COR-L47 (cell line): ENCODE data around the gene FTO.
"Not testable (repeated sequence)": the region's sequence is repeated elsewhere in the genome, so short reads cannot be mapped to it uniquely, and the experiment has no call there.

ENCODE experiments used
- DNase-seq: peaks from one replicate; lab custom pipeline; 2025; lab: John Stamatoyannopoulos, UW

The FTO gene

GRCh38 chr16:53864819-53865493 is 161.0 kb downstream of the FTO start:
- DNase-seq, result peak; percentile 41

DNA sequence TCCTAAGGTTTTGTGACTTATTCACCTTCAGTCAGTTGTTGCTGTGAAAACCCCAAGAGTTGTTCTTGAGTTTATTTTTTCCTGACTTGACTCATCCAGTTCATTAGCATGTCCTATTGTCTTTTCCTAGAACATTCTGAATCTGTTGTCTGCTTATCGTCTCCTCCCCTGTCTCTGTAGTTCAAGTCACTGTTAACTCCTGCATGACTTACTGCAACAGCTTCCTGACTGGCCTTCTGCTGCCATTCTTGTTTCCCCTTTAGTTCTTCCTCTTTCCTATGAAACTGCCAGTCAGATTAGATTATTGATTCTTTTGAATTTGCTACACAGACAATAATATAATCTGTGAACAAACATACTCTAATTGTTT is 161.5 kb downstream of the FTO start:
- DNase-seq, result no peak

DNA sequence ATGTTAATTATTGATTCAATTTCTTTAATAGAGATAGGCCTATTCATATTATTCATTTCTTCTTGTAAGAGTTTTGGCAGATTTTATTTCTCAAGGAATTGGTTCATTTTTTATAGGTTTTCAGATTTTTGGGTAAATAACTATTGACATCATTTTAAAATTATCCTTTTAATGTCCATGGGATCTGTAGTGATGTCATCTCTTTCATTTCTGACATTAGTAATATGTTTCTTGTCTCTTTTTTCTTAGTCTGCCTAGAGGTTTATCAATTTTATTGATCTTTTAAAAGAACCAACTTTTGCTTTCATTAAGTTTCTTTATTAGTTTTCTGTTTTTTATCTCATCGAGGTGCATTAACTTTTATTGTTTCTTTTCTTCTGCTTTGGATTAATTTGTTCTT is 162.6 kb downstream of the FTO start:
- DNase-seq, result no peak

GRCh38 chr16:53870831-53871230 is 166.9 kb downstream of the FTO start:
- no peak for DNase-seq

DNA sequence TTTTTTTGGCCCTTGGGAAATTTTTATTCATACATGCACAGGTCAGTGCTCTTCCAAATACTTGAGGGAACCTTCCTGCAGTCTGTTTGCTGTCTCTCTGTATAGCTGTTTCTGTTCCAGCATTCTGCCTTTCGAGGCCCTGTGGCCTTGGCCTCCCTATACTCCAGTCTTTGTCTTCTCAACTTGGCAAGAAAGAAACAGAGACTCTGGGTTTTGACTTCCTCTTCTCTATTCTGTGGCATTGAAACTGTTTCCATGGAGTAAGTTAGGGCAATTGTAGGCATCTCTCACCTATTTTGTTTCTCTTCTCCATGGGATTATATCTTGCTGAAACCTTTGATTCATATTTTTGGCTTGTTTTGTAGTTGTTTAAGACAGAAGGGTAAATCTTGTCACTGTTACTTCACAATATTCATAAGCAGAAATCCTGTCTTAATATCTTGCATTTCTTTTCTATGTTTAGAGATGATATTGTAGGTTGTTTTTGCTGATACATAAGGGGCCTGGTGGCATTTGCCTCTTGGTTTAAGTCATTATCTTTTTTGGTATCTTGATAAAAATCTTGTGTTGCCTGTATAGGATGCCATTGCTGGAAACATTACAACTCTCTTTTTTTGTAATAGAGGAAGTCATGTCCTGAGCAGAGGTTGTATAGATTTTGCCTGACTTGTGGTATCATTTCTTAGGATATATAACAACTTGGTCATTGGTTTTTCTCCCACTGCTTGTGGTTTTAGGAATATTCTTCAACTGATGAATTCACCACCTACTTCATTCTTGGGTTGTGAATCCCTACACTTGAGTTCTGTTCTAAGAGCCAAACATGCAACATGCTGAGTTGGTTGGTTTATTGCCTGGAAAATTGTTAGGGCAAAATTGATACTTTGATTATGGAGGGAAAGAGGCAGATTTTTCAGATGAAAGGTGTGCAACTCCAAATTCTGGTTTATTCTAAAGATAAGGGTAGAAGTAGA is 168.6 kb downstream of the FTO start:
- DNase-seq, result no peak

DNA sequence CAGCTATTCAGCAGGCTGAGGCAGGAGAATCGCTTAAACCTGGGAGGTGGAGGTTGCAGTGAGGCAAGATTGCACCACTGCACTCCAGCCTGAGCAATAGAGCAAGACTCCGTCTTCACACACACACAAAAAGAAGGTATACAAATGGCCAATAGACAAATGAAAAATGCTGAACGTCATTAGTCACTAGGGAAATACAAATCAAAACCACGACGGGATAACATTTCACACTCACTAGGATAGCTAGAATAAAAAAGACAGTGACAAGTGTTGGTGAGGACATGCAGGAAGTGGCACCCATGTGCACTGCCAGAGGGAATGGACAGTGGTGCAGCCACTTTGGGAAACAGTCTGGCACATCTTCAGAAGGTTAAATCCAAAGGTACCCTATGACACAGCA is 172.9 kb downstream of the FTO start:
- DNase-seq, result no peak

- DNase-seq, result no peak
Measured at GRCh38 chr16:53878216-53878615, 174.3 kb downstream of the FTO start.

GRCh38 chr16:53881371-53881770 is 177.4 kb downstream of the FTO start:
- no peak for DNase-seq

DNA sequence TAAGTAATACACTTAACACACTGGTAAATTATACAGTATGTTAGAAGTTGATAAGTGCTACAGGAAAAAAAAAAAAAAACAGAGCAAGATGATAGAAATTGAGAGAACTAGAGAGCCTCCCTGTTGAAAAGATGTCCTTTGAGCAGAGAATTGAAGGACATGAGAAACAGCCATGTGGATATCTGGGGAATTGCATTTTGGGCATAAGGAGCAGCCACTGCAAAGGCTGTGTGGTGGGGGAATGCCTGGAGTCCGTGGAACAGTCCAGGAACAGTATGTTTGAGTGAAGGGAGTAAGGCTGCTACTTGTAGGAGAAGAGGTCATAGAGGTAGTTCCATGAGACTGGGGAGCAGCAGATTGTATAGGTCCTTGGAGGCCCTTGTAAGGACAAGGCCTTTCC is 178.4 kb downstream of the FTO start:
- no peak for DNase-seq

GRCh38 chr16:53884748-53885147 is 180.8 kb downstream of the FTO start:
- DNase-seq, result no peak

DNA sequence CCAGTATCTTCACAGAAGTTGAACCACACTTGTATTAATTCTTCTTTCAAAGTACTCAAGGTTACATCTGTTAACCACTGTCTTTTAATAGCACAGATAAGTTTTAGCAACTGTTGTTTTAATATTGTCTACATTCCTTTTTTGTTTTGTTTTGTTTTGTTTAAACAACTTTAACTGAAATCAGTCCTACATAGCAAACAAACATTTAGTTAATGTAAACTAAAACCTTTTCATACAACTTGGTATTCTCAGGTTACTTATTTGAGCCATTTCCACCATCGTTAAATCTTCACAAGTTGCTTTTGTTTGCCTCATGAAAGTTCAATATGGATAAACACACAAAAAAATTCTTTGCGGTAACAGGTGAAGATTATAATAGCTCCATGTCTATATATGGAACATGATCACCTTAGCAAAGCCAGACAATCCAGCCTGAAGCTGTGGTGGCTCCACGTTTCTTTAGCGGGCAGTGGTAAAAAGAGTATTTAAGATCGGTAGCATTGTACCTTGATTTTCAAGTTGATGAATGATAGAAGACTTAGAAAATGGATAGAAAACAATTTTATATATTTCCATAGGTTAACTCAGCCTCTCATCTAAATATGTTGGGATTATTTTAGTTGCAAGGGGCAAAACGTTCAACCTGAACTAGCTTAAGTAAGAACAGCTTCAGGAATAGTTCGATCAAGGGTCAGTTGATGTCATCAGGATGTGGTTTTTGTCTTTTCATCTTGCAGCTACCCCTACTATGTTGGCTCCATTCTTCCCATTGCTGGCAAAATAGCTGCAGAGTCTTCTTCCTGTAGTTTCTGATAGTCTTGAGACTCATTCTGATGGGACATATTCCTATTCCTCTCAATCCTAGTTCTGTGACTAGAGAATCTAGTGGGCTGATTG is 182.8 kb downstream of the FTO start:
- DNase-seq, result no peak

DNA sequence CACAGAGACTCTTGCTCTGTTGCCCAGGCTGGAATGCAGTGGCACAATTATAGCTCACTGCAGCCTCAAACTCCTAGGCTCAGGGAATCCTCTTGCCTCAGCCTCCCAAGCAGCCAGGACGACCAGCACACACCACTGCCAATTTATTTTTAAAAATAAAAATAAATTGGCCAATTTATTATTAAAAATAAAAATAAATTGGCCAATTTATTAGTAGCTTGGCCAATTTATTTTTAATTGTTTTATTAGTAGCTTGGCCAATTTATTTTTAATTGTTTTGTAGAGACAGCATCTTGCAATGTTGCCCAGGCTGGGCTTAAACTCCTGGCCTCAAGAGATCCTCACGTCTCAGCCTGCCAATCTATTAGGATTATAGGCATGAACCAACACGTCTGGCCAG is 184.3 kb downstream of the FTO start:
- no peak for DNase-seq

- DNase-seq, result not testable (repeated sequence)
Measured at GRCh38 chr16:53890877-53891276, 186.9 kb downstream of the FTO start.

- no peak for DNase-seq
Measured at GRCh38 chr16:53891409-53892139, 187.6 kb downstream of the FTO start.

GRCh38 chr16:53892155-53892554 is 188.2 kb downstream of the FTO start:
- peak; percentile 16 for DNase-seq

DNA sequence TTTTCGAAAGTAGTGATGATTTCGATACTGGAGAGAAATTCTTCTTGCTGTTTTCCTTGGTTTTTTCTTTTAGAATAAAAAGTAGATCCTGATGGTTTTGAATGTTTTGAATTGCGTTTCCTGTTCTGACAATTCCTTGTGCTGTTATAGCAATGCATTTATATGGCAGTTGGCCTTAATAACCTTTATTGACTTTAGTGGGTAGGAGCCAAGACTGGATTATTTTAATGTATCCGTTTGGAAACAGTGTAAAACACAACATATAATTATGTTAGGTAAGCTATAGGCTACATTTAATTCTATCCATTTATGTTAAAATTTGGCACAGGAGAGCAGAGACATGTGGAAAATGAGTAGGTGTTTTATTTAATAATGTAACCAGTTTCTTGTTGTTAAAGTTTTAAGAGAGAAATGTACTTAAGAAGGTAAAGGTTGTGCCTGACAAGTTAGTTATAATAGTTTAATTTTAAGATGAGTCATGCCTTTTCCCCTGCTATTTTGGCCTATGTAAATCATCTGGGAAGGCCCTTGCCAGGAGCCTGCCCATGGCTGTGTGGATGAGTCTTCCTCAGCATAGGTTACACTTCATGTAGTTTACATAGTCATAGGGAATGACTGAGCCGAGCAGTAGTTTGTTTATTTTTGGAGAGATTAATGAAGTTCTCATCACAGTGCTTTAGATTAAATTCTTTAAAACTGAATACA is 189.9 kb downstream of the FTO start:
- peak; percentile 11 for DNase-seq

DNA sequence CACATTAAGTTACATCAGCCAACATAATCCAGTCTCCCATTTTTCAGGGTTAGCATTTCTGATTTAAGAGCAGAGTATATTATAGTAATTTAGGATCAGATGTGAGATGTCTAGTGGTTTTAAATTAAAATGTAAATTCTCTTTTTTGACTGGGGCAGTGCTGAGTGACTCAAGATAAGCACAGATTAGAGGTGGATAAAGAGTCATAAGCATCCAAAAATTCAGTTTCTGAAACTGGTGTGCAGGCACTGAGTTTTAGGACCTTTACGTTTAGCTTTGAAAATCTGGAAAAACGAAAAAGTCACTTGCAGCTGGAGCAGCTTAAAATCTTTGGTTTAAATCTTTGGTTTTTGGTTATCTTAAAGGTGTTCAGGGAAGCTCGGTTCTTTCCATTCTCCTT is 190.7 kb downstream of the FTO start:
- no peak for DNase-seq

DNA sequence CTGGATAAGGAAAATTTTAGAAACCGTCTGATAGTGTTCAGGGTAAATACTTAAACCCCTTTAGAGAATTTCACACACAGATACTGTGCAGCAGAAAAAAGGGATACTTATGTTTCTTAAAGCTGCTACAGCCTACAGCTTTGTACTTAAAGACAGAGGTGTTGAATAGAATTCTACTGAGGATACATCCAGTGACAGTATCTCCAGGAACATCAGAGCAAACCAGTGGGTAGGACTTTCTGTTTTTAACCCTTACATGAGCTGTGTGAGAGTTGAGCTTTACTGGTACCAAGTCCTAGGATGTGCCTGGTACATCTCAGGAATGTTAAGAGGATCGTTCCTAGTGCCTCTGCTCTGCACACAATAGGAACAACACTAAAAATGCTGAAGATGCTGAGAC is 191.5 kb downstream of the FTO start:
- DNase-seq, result no peak

DNA sequence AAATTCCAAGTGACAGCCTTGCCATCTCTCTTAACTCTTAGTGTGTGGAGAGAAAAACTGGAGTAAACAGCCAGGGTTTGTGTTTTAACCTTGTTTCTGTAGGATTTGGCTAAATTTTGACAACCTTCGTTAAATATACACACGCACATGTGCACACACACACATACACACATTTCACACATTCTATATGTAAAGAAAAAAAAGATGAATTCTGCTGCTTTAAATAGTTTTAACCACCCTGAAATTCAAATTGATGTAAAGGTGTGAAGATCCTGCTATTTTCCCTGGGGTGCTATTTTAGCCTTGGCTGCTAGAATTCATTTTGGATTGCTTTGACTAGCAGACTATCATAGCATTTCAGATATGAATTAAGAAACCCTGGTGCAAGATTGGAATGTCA is 191.9 kb downstream of the FTO start:
- DNase-seq, result no peak

GRCh38 chr16:53896722-53897121 is 192.8 kb downstream of the FTO start:
- no peak for DNase-seq

- no peak for DNase-seq
Measured at GRCh38 chr16:53898993-53899392, 195.0 kb downstream of the FTO start.
